ENCODE results near the gene GON4L.

DNA sequence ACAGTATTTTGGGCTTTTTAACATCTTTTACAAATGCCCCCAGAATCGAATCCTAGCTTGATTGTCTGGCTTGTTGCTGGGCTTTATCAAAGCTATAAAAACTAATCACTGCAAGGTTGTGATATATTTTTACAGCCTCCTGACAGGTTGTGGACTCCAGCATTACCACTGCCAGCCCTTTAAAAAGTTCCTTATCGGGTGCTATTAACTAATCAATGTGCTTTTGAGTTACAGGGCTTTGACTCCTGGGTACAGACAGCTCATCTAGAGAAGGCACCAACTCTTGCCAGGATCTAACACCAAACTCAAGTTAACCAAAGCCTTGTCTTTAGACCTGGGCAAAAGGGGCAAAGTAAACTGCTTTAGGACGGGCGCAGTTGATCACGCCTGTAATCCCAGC lies 16.6 kb downstream of the GON4L start:
- TF ChIP-seq, protein P1, sequence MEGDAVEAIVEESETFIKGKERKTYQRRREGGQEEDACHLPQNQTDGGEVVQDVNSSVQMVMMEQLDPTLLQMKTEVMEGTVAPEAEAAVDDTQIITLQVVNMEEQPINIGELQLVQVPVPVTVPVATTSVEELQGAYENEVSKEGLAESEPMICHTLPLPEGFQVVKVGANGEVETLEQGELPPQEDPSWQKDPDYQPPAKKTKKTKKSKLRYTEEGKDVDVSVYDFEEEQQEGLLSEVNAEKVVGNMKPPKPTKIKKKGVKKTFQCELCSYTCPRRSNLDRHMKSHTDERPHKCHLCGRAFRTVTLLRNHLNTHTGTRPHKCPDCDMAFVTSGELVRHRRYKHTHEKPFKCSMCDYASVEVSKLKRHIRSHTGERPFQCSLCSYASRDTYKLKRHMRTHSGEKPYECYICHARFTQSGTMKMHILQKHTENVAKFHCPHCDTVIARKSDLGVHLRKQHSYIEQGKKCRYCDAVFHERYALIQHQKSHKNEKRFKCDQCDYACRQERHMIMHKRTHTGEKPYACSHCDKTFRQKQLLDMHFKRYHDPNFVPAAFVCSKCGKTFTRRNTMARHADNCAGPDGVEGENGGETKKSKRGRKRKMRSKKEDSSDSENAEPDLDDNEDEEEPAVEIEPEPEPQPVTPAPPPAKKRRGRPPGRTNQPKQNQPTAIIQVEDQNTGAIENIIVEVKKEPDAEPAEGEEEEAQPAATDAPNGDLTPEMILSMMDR (IDR thresholded peaks at IDR 0.05 in 4 of 5, conservative IDR thresholded peaks at IDR 0.05 in 1 of 5), result no peak
- TF ChIP-seq POLR2A (IDR thresholded peaks at IDR 0.05), result no peak
